H1 (cell line): ENCODE results near the gene KCNE4. TPM values are rescaled to one million over a fixed set of nuclear protein-coding genes. Genes with fewer than 3 reads are reported as not detected.

Source experiments
- CTCF ChIA-PET: fragments of 300-600 bp; sonication (Branson Sonifier 250); formaldehyde crosslinking; loops from one replicate; lab custom pipeline; 2021; ENCODE audit not compliant: partially characterized antibody; lab: Charles Lee
- POLR2A ChIA-PET: fragments of 300-600 bp; sonication (Branson Sonifier 250); formaldehyde crosslinking; loops from one replicate; lab custom pipeline; 2021; ENCODE audit warnings: inconsistent platforms; ENCODE audit not compliant: partially characterized antibody; lab: Charles Lee
- DNase-seq, 2 experiments: peaks; one replicate each; pipeline versions ENCODE4 v3.0.0 to v3.0.0-alpha.2; 2010 to 2022; ENCODE audit warnings: low spot score in 2 of 2, low read depth in 1 of 2, mixed read lengths in 1 of 2
- FAIRE-seq: peaks from 2 replicates; lab custom pipeline; 2011; peaks lifted over from hg19 to GRCh38; lab: Jason Lieb, UNC
- H2AFZ ChIP-seq: 2 replicates; pipeline ENCODE4 v1.8.1; 2012; ENCODE audit warnings: low read length, inconsistent platforms
- H2AK5ac ChIP-seq: 2 replicates; pipeline ENCODE4 v1.6.1; 2013; ENCODE audit warnings: low read depth, low read length
- H2BK120ac ChIP-seq: replicated peaks from 2 replicates; pipeline ENCODE3; 2013; ENCODE audit warnings: low read depth, low read length, inconsistent platforms
- H2BK12ac ChIP-seq: 2 replicates; pipeline ENCODE4 v1.6.1; 2013; ENCODE audit warnings: low read depth, low read length
- H2BK15ac ChIP-seq: 2 replicates; pipeline ENCODE4 v1.6.1; 2013; ENCODE audit warnings: low read length
- H2BK20ac ChIP-seq: 2 replicates; pipeline ENCODE4 v1.6.1; 2013; ENCODE audit warnings: low read length
- H2BK5ac ChIP-seq: 2 replicates; pipeline ENCODE4 v1.6.1; 2013; ENCODE audit warnings: low read depth, low read length
- H3K14ac ChIP-seq: 2 replicates; pipeline ENCODE4 v1.6.1; 2013; ENCODE audit warnings: inconsistent platforms; ENCODE audit not compliant: insufficient read length
- H3K18ac ChIP-seq: 2 replicates; pipeline ENCODE4 v1.6.1; 2013; ENCODE audit warnings: low read length; ENCODE audit errors: extremely low read depth
- H3K23ac ChIP-seq: 2 replicates; pipeline ENCODE4 v1.6.1; 2013; ENCODE audit warnings: inconsistent platforms; ENCODE audit not compliant: insufficient read length
- H3K23me2 ChIP-seq: 2 replicates; pipeline ENCODE4 v1.6.1; 2013; ENCODE audit warnings: low read depth, low read length
- H3K27ac ChIP-seq: 2 replicates; pipeline ENCODE4 v1.6.1; 2011; ENCODE audit warnings: low read depth, low read length, inconsistent platforms
- H3K27me3 ChIP-seq, 4 experiments: replicated peaks in 1 of 4; 1 replicate in 1 of 4; 2 replicates in 3 of 4; pipeline versions ENCODE4 v1.6.1 to v1.8.1; 2011 to 2013; ENCODE audit warnings: low read length in 3 of 4, mild to moderate bottlenecking in 3 of 4, inconsistent platforms in 2 of 4, mixed read lengths in 2 of 4, moderate library complexity in 1 of 4; ENCODE audit not compliant: control insufficient read depth in 3 of 4, insufficient read depth in 3 of 4; ENCODE audit errors: extremely low read depth in 1 of 4
- H3K36me3 ChIP-seq, 4 experiments: 2 replicates each; pipeline versions ENCODE4 v1.6.1 to v1.8.1; 2011 to 2013; ENCODE audit warnings: mild to moderate bottlenecking in 4 of 4, low read length in 3 of 4, moderate library complexity in 2 of 4, control low read depth in 1 of 4, inconsistent platforms in 1 of 4; ENCODE audit not compliant: insufficient read depth in 4 of 4, control insufficient read depth in 2 of 4
- H3K4ac ChIP-seq: replicated peaks from 2 replicates; pipeline ENCODE3; 2013; ENCODE audit warnings: low read length, low read depth, mixed read lengths, inconsistent platforms; ENCODE audit not compliant: insufficient read length
- H3K4me1 ChIP-seq, 4 experiments: replicated peaks in 1 of 4; 1 replicate in 1 of 4; 2 replicates in 3 of 4; pipeline versions ENCODE4 v1.6.1 to v1.8.1; 2011 to 2013; ENCODE audit warnings: low read length in 3 of 4, inconsistent platforms in 2 of 4, mixed read lengths in 1 of 4; ENCODE audit not compliant: insufficient read depth in 4 of 4, control insufficient read depth in 3 of 4
- H3K4me2 ChIP-seq, 2 experiments: 2 replicates each; pipeline versions ENCODE4 v1.6.1 to v1.8.1; 2011 to 2013; ENCODE audit warnings: low read depth in 2 of 2, low read length in 2 of 2, control low read depth in 1 of 2, inconsistent platforms in 1 of 2, mild to moderate bottlenecking in 1 of 2; ENCODE audit not compliant: insufficient read depth in 1 of 2
- H3K4me3 ChIP-seq, 4 experiments: fragments of 200-600, 300-600 bp in 1 of 4; sonication (generic), shearing (Covaris generic), sonication (Bioruptor Twin) in 1 of 4; 2 replicates each; pipeline versions ENCODE4 v1.5.1 to v1.8.1; 2011 to 2016; ENCODE audit warnings: low read length in 4 of 4, low read depth in 3 of 4, control low read depth in 2 of 4, inconsistent platforms in 2 of 4, mild to moderate bottlenecking in 2 of 4, mixed read lengths in 1 of 4, moderate library complexity in 1 of 4; ENCODE audit not compliant: insufficient read depth in 2 of 4; ENCODE audit errors: extremely low read depth in 1 of 4
- H3K56ac ChIP-seq: replicated peaks from 2 replicates; pipeline ENCODE3; 2013; ENCODE audit warnings: low read depth, mild to moderate bottlenecking, mixed read lengths, low read length, inconsistent platforms; ENCODE audit not compliant: insufficient read length
- H3K79me1 ChIP-seq: 2 replicates; pipeline ENCODE4 v1.6.1; 2013; ENCODE audit warnings: low read depth, low read length, control low read depth
- H3K79me2 ChIP-seq, 2 experiments: 2 replicates each; pipeline versions ENCODE4 v1.6.1 to v1.8.1; 2012 to 2013; ENCODE audit warnings: low read length in 2 of 2, mild to moderate bottlenecking in 2 of 2, inconsistent platforms in 1 of 2; ENCODE audit not compliant: insufficient read depth in 2 of 2, control insufficient read depth in 1 of 2
- H3K9ac ChIP-seq, 4 experiments: replicated peaks in 1 of 4; 1 replicate in 1 of 4; 2 replicates in 3 of 4; pipeline versions ENCODE4 v1.6.1 to v1.8.1; 2011 to 2013; ENCODE audit warnings: low read depth in 3 of 4, low read length in 3 of 4, control low read depth in 2 of 4, mild to moderate bottlenecking in 2 of 4, moderate library complexity in 2 of 4, inconsistent platforms in 1 of 4; ENCODE audit errors: extremely low read depth in 1 of 4
- H3K9me3 ChIP-seq, 2 experiments: 2 replicates each; pipeline versions ENCODE4 v1.6.1 to v1.8.1; 2012 to 2013; ENCODE audit warnings: mild to moderate bottlenecking in 2 of 2, moderate library complexity in 2 of 2, control low read depth in 1 of 2, inconsistent platforms in 1 of 2, low read depth in 1 of 2, low read length in 1 of 2, mixed read lengths in 1 of 2; ENCODE audit not compliant: insufficient read depth in 2 of 2
- H4K20me1 ChIP-seq, 2 experiments: replicated peaks in 1 of 2; 2 replicates each; pipeline versions ENCODE3 to v1.8.1; 2011 to 2013; ENCODE audit warnings: inconsistent platforms in 2 of 2, low read length in 2 of 2, mild to moderate bottlenecking in 1 of 2; ENCODE audit not compliant: insufficient read depth in 2 of 2, control insufficient read depth in 1 of 2
- H4K5ac ChIP-seq: 2 replicates; pipeline ENCODE4 v1.6.1; 2013; ENCODE audit warnings: low read length, low read depth, mixed read lengths, inconsistent platforms; ENCODE audit not compliant: insufficient read length
- H4K8ac ChIP-seq: 2 replicates; pipeline ENCODE4 v1.8.0; 2013; ENCODE audit warnings: mild to moderate bottlenecking, moderate library complexity, low read length, inconsistent platforms; ENCODE audit not compliant: insufficient read depth; ENCODE audit errors: extremely low read depth
- H4K91ac ChIP-seq: replicated peaks from 2 replicates; pipeline ENCODE3; 2013; ENCODE audit warnings: low read length, mixed read lengths, inconsistent platforms; ENCODE audit not compliant: insufficient read length
- PHF8 ChIP-seq: fragments of 200-600 bp; sonication (generic); conservative IDR thresholded peaks from 2 replicates; pipeline ENCODE4 v1.7.1; 2012; ENCODE audit warnings: low read depth, mild to moderate bottlenecking, inconsistent platforms, low read length, moderate library complexity
- RNF2 ChIP-seq: fragments of 200-900, 300-1000 bp; sonication (generic); IDR thresholded peaks from 2 replicates; pipeline ENCODE4 v1.7.1; 2016; ENCODE audit warnings: borderline replicate concordance, low read depth, mild to moderate bottlenecking, antibody characterized with exemption, low read length; ENCODE audit not compliant: poor library complexity, severe bottlenecking; ENCODE audit errors: missing control alignments
- SP2 ChIP-seq: IDR thresholded peaks from 2 replicates; pipeline ENCODE4 v1.6.1; 2012; ENCODE audit warnings: mild to moderate bottlenecking, low read length, inconsistent platforms
- TAF1 ChIP-seq: IDR thresholded peaks from 2 replicates; pipeline ENCODE4 v1.6.1; 2011; ENCODE audit warnings: mild to moderate bottlenecking, low read depth, low read length
- WGBS, 2 experiments: shearing (Covaris generic) in 1 of 2; methylation state at CpG; one replicate each; pipeline versions ENCODE4 v1.1.6 to v1.1.7; 2013 to 2015; ENCODE audit warnings: low lambda C conversion rate in 2 of 2, mixed read lengths in 2 of 2, inconsistent platforms in 1 of 2, low coverage in 1 of 2, missing lambda C conversion rate in 1 of 2; ENCODE audit not compliant: insufficient replicate concordance in 2 of 2, insufficient coverage in 1 of 2, insufficient read length in 1 of 2; ENCODE audit errors: extremely low coverage in 1 of 2, missing lambda C conversion rate in 1 of 2; 5-methylcytosine and 5-hydroxymethylcytosine counted together
- polyA plus RNA-seq, 7 experiments: library from polyadenylated mRNA; depleted of rRNA in 3 of 7; stranded (reverse) in 5 of 7; unstranded in 2 of 7; fragments of >200 nt in 5 of 7; fragments of 200-250 nt in 2 of 7; gene quantifications; 1 replicate in 5 of 7; 2 replicates in 1 of 7; 4 replicates in 1 of 7; pipeline versions ENCODE4 v1.2.1 to v1.2.3, GENCODE V29; 2011 to 2013; ENCODE audit warnings: missing spikeins in 2 of 7, mixed read lengths in 2 of 7
- total RNA-seq: library from RNA; stranded (reverse); fragmentation: NEBNext Ultra II Directional; extraction: Animal tissue kit (Norgen Biotek cat#: 25700); gene quantifications from 2 replicates; pipeline ENCODE4 v1.2.1, GENCODE V29; 2021

KCNE4 gene
- total and polyA plus RNA-seq, 2 of the 8 experiments (the other 6 are each of a cell fraction or from before 2014, with no cell fraction given), result 0.08 to 0.09 TPM

DNA sequence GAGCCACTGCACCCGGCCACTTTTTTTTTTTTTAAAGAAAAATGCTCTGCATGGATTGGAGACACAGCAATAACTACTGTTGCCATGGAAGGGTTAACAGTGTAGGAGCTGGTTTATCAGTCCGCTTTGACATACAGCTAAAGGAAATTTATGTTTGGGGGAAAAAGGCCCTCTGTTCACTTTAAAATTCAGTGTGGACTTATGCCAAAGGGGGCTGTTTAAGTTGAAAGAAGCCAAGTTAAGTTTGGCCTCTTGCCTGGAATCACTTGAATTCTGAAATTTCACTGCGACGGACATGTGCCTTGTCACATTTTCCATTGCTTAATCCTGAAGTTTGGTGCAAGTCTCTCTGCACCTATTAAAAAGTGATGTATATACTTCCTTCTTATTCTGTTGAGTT is 3.1 kb downstream of the KCNE4 start:
- H3K23ac ChIP-seq, result no peak overlapping the region
- peaks cover 2 to 15% (median 7%) of the 10 kb centered on the region in 4 experiments; a peak in 5 of 7 replicates for H3K4me1 ChIP-seq
- H3K18ac ChIP-seq, result no peak overlapping the region
- no peak overlapping the region for H2BK120ac ChIP-seq
- no peak overlapping the region for H3K4ac ChIP-seq
- WGBS, 2 experiments, result 83% methylated on average over 4 of the region's 4 CpGs; no CpG with 5 or more reads in 1 of the 2 experiments
- H2BK5ac ChIP-seq, result no peak overlapping the region
- H3K9me3 ChIP-seq, result no peaks in the 10 kb centered on the region
- H2BK20ac ChIP-seq, result no peak overlapping the region
- H3K27ac ChIP-seq, result no peak overlapping the region
- no peak overlapping the region for H2BK15ac ChIP-seq
- no peak overlapping the region for H3K4me2 ChIP-seq
- H3K9ac ChIP-seq, result no peak overlapping the region
- H3K4me3 ChIP-seq, result no peak overlapping the region
- H2AFZ ChIP-seq, result no peak overlapping the region
- POLR2A ChIA-PET, result interaction anchor here (0.6 kb wide), 1 partner anchor 420 kb away, joined by 4 read pairs; no protein-coding TSS in a partner anchor
- H3K36me3 ChIP-seq, result no peaks in the 10 kb centered on the region
- DNase-seq, result no peak
- TF ChIP-seq TAF1 (no peak), SP2 (no peak), PHF8 (no peak), RNF2 (no peak)
- H3K14ac ChIP-seq, result no peak overlapping the region
- no peaks in the 10 kb centered on the region for H3K79me2 ChIP-seq
- no peak overlapping the region for H2AK5ac ChIP-seq
- no peaks in the 10 kb centered on the region for H3K79me1 ChIP-seq
- no peaks in the 10 kb centered on the region for H3K23me2 ChIP-seq
- CTCF ChIA-PET, result no interaction called here
- no peak overlapping the region for H4K91ac ChIP-seq
- H3K27me3 ChIP-seq, result no peaks in the 10 kb centered on the region
- FAIRE-seq, result no peak
- no peaks in the 10 kb centered on the region for H4K20me1 ChIP-seq
- H4K5ac ChIP-seq, result no peak overlapping the region
- no peak overlapping the region for H4K8ac ChIP-seq
- no peak overlapping the region for H3K56ac ChIP-seq
- H2BK12ac ChIP-seq, result no peak overlapping the region
